NCI-H2029 (cell line): Measurements from ENCODE around the gene RFC3.
A peak's percentile ranks its signal among the peaks of the same experiment; 100 is the strongest.
"Not testable (repeated sequence)": the region's sequence is repeated elsewhere in the genome, so short reads cannot be mapped to it uniquely, and the experiment has no call there.

ENCODE experiments used
- DNase-seq: peaks from one replicate; lab custom pipeline; 2025; lab: John Stamatoyannopoulos, UW

Gene RFC3

GRCh38 chr13:33817901-33818706 lies at the start of gene RFC3:
TSS of gene RFC3 (plus strand) at chr13:33818149. CDS start at chr13:33818179, 30 bp downstream.
- peak; percentile 79 for DNase-seq

GRCh38 chr13:33771296-33771695 lies 46.7 kb upstream of the RFC3 start:
- DNase-seq = no peak

GRCh38 chr13:33773790-33774462 lies 44.0 kb upstream of the RFC3 start:
- DNase-seq = no peak

GRCh38 chr13:33775339-33776108 lies 42.4 kb upstream of the RFC3 start:
- no peak for DNase-seq

GRCh38 chr13:33776239-33776881 lies 41.6 kb upstream of the RFC3 start:
- DNase-seq = no peak

- no peak for DNase-seq
Measured at GRCh38 chr13:33782631-33783030, 35.3 kb upstream of the RFC3 start.

GRCh38 chr13:33783212-33783611 lies 34.7 kb upstream of the RFC3 start:
- DNase-seq = not testable (repeated sequence)

GRCh38 chr13:33784738-33785137 lies 33.2 kb upstream of the RFC3 start:
- no peak for DNase-seq

- no peak for DNase-seq
Measured at GRCh38 chr13:33785384-33785783, 32.6 kb upstream of the RFC3 start.

GRCh38 chr13:33787051-33787591 lies 30.8 kb upstream of the RFC3 start:
- DNase-seq = no peak

- no peak for DNase-seq
Measured at GRCh38 chr13:33789066-33789606, 28.8 kb upstream of the RFC3 start.

- DNase-seq = no peak
Measured at GRCh38 chr13:33789739-33790138, 28.2 kb upstream of the RFC3 start.

GRCh38 chr13:33793726-33794125 lies 24.2 kb upstream of the RFC3 start:
- no peak for DNase-seq

GRCh38 chr13:33794576-33794975 lies 23.4 kb upstream of the RFC3 start:
- DNase-seq = no peak

GRCh38 chr13:33796095-33796494 lies 21.9 kb upstream of the RFC3 start:
- no peak for DNase-seq

- DNase-seq = no peak
Measured at GRCh38 chr13:33797622-33798021, 20.3 kb upstream of the RFC3 start.

GRCh38 chr13:33798023-33798422 lies 19.9 kb upstream of the RFC3 start:
- no peak for DNase-seq

GRCh38 chr13:33799950-33800592 lies 17.9 kb upstream of the RFC3 start:
- DNase-seq = no peak

- DNase-seq = no peak
Measured at GRCh38 chr13:33800646-33801186, 17.2 kb upstream of the RFC3 start.

- no peak for DNase-seq
Measured at GRCh38 chr13:33806470-33807248, 11.3 kb upstream of the RFC3 start.
